A673 (cell line): ENCODE measurements around the gene SLC25A39. TPM values are rescaled to one million over a fixed set of nuclear protein-coding genes. Genes with fewer than 3 reads are reported as not detected.

Source experiments
- BruUV-seq: library from RNA; stranded (reverse); fragments of 400-500 nt; replicated peaks from 2 replicates; lab custom pipeline; 2021; lab: Mats Ljungman, UMichigan
- CTCF ChIA-PET: fragments of 300-600 bp; sonication (Branson Sonifier 250); formaldehyde crosslinking; loops from one replicate; lab custom pipeline; 2022; ENCODE audit warnings: antibody characterized with exemption; lab: Charles Lee
- POLR2A ChIA-PET: fragments of 300-600 bp; sonication (Branson Sonifier 250); formaldehyde crosslinking; loops from one replicate; lab custom pipeline; 2022; ENCODE audit warnings: antibody characterized with exemption; ENCODE audit not compliant: low non-redundant PET; lab: Charles Lee
- DNase-seq: peaks from one replicate; pipeline ENCODE4 v3.0.0-alpha.2; 2015; ENCODE audit warnings: low spot score
- H3K27ac ChIP-seq: fragments of 200-600 bp; sonication (generic); 2 replicates; pipeline ENCODE4 v1.5.1; 2016; ENCODE audit warnings: mixed run types, low read depth, mild to moderate bottlenecking, mixed read lengths, antibody characterized with exemption, low read length; ENCODE audit not compliant: poor library complexity, severe bottlenecking
- H3K27me3 ChIP-seq: fragments of 200-600 bp; sonication (generic); replicated peaks from 2 replicates; pipeline ENCODE4 v1.6.1; 2017; ENCODE audit warnings: mixed run types, low read depth, mild to moderate bottlenecking, mixed read lengths, antibody characterized with exemption, low read length; ENCODE audit not compliant: insufficient read depth, poor library complexity
- H3K36me3 ChIP-seq: fragments of 200-600 bp; sonication (generic); 2 replicates; pipeline ENCODE4 v1.6.1; 2016; ENCODE audit warnings: mixed run types, mild to moderate bottlenecking, mixed read lengths, antibody characterized with exemption, low read length; ENCODE audit not compliant: insufficient read depth, poor library complexity, severe bottlenecking
- H3K4me1 ChIP-seq: fragments of 200-600 bp; sonication (generic); 2 replicates; pipeline ENCODE4 v1.6.1; 2017; ENCODE audit warnings: mixed run types, mild to moderate bottlenecking, mixed read lengths, antibody characterized with exemption, low read length; ENCODE audit not compliant: insufficient read depth, poor library complexity, severe bottlenecking
- H3K4me3 ChIP-seq: fragments of 200-600 bp; sonication (generic); 2 replicates; pipeline ENCODE4 v1.5.1; 2016; ENCODE audit warnings: low read depth, mixed run types, mild to moderate bottlenecking, mixed read lengths, low read length; ENCODE audit not compliant: poor library complexity, severe bottlenecking
- H3K9me3 ChIP-seq: fragments of 200-600 bp; sonication (generic); 2 replicates; pipeline ENCODE4 v1.6.1; 2016; ENCODE audit warnings: mixed run types, low read depth, mild to moderate bottlenecking, mixed read lengths, antibody characterized with exemption, low read length; ENCODE audit not compliant: poor library complexity, severe bottlenecking
- EZH2 ChIP-seq: fragments of 200-600 bp; sonication (generic); IDR thresholded peaks from 2 replicates; pipeline ENCODE4 v1.6.1; 2017; ENCODE audit warnings: borderline replicate concordance, low read depth, mild to moderate bottlenecking, mixed read lengths, antibody characterized with exemption, low read length; ENCODE audit not compliant: poor library complexity, severe bottlenecking
- intact Hi-C: fragments of 100-400 bp; cut with micrococcal nuclease; formaldehyde crosslinking; loops from one replicate; pipeline ENCODE4 v1.10.0; 2022; ENCODE audit not compliant: unreplicated experiment
- total RNA-seq: library from RNA; stranded (reverse); gene quantifications from 2 replicates; pipeline ENCODE4 v1.2.3, GENCODE V29; 2021
- TF ChIP-seq, protein P1 (sequence below): fragments of 300-800, 200-600 bp; sonication (generic); conservative IDR thresholded peaks from 2 replicates; pipeline ENCODE4 v1.5.1; 2017; ENCODE audit warnings: low read depth, mild to moderate bottlenecking, antibody characterized with exemption, low read length, moderate library complexity, mixed read lengths

The SLC25A39 gene
- total RNA-seq, 1 experiment from 2014 or later, result 75.5 TPM

DNA sequence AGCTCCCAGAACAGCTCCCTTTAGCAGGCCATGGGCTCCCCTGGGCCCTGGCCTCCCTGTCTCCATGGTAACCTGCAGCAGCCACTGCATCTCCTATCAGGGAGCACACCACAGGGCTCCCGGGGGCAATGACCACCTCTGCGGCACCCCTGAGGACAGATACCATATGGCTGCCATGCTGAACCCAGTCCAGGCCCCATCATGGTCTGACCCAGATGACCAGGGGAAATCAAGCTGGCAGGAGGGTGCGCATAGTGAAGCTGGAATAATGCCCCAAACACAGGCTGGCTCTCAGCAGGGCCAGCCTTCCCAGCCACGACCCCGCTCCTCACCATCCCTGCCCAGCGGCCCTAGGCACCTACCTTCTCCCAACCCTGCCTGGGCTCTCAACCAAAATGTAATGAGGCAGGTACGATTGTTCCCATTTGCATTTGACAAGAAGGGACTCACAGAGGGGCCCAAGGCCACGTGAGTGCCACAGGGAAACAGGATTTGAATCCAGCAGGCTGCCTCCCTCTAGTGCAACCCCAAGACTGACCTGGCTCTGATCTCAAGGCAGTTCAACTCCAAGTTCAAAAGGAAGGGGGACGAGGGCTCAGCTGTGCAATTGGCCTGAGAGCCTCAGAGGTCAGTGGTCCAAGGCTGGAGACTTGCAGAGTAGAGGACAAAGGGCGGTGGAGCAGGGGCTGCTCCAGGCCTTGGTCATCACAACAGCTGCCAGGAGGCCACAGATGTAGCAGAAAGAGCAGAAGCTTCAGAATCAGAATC is 13.8 kb downstream of the SLC25A39 start:
- Histone ChIP-seq H3K9me3 (no peaks in the 10 kb centered on the region), H3K4me3 (no peak overlapping the region), H3K4me1 (no peaks in the 10 kb centered on the region), H3K27me3 (peaks cover 8% of the 10 kb centered on the region), H3K27ac (no peak overlapping the region), H3K36me3 (no peaks in the 10 kb centered on the region)
- no peak for DNase-seq
- CTCF ChIA-PET, result no interaction called here
- intact Hi-C loops, result no loop called here
- POLR2A ChIA-PET, result no interaction called here
- TF ChIP-seq, protein P1, sequence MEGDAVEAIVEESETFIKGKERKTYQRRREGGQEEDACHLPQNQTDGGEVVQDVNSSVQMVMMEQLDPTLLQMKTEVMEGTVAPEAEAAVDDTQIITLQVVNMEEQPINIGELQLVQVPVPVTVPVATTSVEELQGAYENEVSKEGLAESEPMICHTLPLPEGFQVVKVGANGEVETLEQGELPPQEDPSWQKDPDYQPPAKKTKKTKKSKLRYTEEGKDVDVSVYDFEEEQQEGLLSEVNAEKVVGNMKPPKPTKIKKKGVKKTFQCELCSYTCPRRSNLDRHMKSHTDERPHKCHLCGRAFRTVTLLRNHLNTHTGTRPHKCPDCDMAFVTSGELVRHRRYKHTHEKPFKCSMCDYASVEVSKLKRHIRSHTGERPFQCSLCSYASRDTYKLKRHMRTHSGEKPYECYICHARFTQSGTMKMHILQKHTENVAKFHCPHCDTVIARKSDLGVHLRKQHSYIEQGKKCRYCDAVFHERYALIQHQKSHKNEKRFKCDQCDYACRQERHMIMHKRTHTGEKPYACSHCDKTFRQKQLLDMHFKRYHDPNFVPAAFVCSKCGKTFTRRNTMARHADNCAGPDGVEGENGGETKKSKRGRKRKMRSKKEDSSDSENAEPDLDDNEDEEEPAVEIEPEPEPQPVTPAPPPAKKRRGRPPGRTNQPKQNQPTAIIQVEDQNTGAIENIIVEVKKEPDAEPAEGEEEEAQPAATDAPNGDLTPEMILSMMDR, result no peak
- no peak for TF ChIP-seq EZH2
- no TSS peak for BruUV-seq

DNA sequence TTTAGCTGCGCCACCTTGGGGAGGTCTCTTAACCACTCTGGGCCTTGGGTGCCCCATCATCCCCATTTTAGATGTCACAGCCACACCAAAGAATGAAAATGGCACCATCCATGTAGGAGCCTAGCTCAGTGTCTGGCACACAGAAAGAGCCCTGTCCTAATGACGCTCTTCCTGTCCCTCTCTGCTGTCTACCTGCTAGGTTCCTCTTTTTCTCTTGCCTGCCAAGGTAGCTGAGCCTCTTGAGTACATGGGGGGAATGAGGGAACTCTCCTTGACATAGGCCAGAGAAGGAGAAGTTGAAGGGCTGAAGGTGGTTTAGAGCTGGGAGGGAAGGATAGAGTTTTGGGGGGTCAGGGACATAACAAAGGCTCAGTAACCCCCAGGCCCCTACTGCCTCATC is 14.4 kb downstream of the SLC25A39 start:
- no peak for DNase-seq
- no peaks in the 10 kb centered on the region for H3K9me3 ChIP-seq
- CTCF ChIA-PET, result no interaction called here
- H3K27me3 ChIP-seq, result peaks cover 4% of the 10 kb centered on the region
- intact Hi-C loops, result no loop called here
- H3K27ac ChIP-seq, result no peak overlapping the region
- H3K4me3 ChIP-seq, result no peak overlapping the region
- no peaks in the 10 kb centered on the region for H3K36me3 ChIP-seq
- TF ChIP-seq, protein P1, result no peak
- no peak for TF ChIP-seq EZH2
- POLR2A ChIA-PET, result no interaction called here
- no peaks in the 10 kb centered on the region for H3K4me1 ChIP-seq
- BruUV-seq, result no TSS peak

DNA sequence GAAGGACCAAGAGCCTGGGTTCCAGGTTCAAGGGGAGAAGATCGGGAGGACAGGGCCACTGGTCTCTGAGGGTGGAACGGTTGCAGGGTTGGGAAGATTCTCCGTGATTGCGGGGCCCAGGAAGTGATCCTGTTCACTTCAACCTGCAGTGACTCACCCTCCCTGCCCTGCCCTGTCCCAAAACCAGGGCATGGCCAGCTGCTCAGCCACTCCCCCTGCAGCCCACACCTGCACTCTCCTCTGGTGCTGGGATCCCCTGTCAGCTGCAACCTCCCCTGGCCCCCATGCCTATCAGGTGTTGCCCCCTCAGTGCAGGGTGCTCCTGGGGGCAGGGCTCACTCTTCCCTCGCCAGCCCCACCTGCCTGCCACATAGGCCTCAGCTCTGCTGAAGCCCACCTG is 15.2 kb downstream of the SLC25A39 start:
- ChIA-PET POLR2A (no interaction called here), CTCF (no interaction called here)
- no peak overlapping the region for H3K4me3 ChIP-seq
- no peaks in the 10 kb centered on the region for H3K9me3 ChIP-seq
- DNase-seq, result no peak
- no TSS peak for BruUV-seq
- intact Hi-C loops, result no loop called here
- TF ChIP-seq EZH2, result no peak
- TF ChIP-seq, protein P1, result no peak
- no peak overlapping the region for H3K27ac ChIP-seq
- H3K27me3 ChIP-seq, result peaks cover 4% of the 10 kb centered on the region
- no peaks in the 10 kb centered on the region for H3K36me3 ChIP-seq
- no peaks in the 10 kb centered on the region for H3K4me1 ChIP-seq
